ENCODE data around the gene LRMDA. TPM values are rescaled to one million over a fixed set of nuclear protein-coding genes. Genes with fewer than 3 reads are reported as not detected.

LRMDA gene
- total RNA-seq, 1 experiment from 2014 or later = 4.8 TPM

GRCh38 chr10:76310588-76311080 is 879.2 kb downstream of the LRMDA start (continued):
- TF ChIP-seq ZFX (IDR thresholded peaks at IDR 0.05) (no peak), JUND (IDR thresholded peaks at IDR 0.05) (no peak), ATF3 (IDR thresholded peaks at IDR 0.05) (no peak), POLR2A (IDR thresholded peaks at IDR 0.05; ENCODE audit: borderline replicate concordance, extremely low read depth, insufficient read depth, insufficient read length) (no peak), CEBPB (IDR thresholded peaks at IDR 0.05; ENCODE audit: low read depth) (no peak)

GRCh38 chr10:76311752-76312636 is 880.6 kb downstream of the LRMDA start:
- Histone ChIP-seq H3K79me2 (ENCODE audit: insufficient read depth, low read length) (no peaks in the 10 kb centered on the region), H3K27me3 (ENCODE audit: insufficient read depth, low read length) (no peaks in the 10 kb centered on the region), H3K9me3 (ENCODE audit: control insufficient read depth in 1 of 2, insufficient read depth in 1 of 2, low read depth in 1 of 2, low read length in 2 of 2) (no peaks in the 10 kb centered on the region), H2AFZ (ENCODE audit: low read depth, low read length, poor library complexity, severe bottlenecking) (no peak overlapping the region), H3K4me2 (ENCODE audit: low read length) (no peak overlapping the region), H3K4me3 (replicated peaks in 1 of 2; ENCODE audit: low read depth in 1 of 2, low read length in 2 of 2) (no peak overlapping the region), H4K20me1 (ENCODE audit: insufficient read depth) (no peaks in the 10 kb centered on the region), H3K9me2 (ENCODE audit: insufficient read depth) (no peaks in the 10 kb centered on the region), H3K9ac (ENCODE audit: low read length) (no peak overlapping the region), H3K4me1 (ENCODE audit: control insufficient read depth in 1 of 2, insufficient read depth in 2 of 2, low read length in 2 of 2) (no peaks in the 10 kb centered on the region), H3K36me3 (ENCODE audit: control insufficient read depth in 1 of 2, insufficient read depth in 2 of 2, low read length in 2 of 2) (no peaks in the 10 kb centered on the region), H3K27ac (ENCODE audit: low read depth, low read length) (no peak overlapping the region)
- peak; percentile 8 for DNase-seq (ENCODE audit: low read depth, low spot score)
- BruUV-seq (replicated peaks) = no TSS peak
- TF ChIP-seq RAD21 (IDR thresholded peaks at IDR 0.05; ENCODE audit: low read depth) (peak; percentile 49), CBX3 (IDR thresholded peaks at IDR 0.05; ENCODE audit: low read depth) (no peak), CTCF (IDR thresholded peaks at IDR 0.05 in 2 of 3, conservative IDR thresholded peaks at IDR 0.05 in 1 of 3; ENCODE audit: borderline replicate concordance in 1 of 3, insufficient read depth in 1 of 3, low read depth in 2 of 3, low read length in 2 of 3) (peak; percentile 28 to 70 (median 67); a peak in 4 of 6 replicates), FOSL1 (IDR thresholded peaks at IDR 0.05; ENCODE audit: low read depth) (no peak)
- CTCF ChIA-PET = interaction anchor here (1.0 to 2.0 kb wide), 5 partner anchors 8 to 912 kb away, joined by 3 to 11 read pairs (median 4); no protein-coding TSS in a partner anchor
- intact Hi-C loops (cut with micrococcal nuclease) = loop anchor here (10.0 kb wide), 1 partner anchor 673 kb away; no protein-coding TSS in a partner anchor
- POLR2A ChIA-PET = no interaction called here
- ATAC-seq = peak; percentile 99
- RAD21 ChIA-PET (ENCODE audit: low non-redundant PET in 1 of 2, low total read pairs in 2 of 2, uncharacterized antibody in 2 of 2, unreplicated experiment in 2 of 2) = interaction anchor here in 1 of 2 experiments (0.7 kb wide), 1 partner anchor 1106 kb away, joined by 3 read pairs; no protein-coding TSS in a partner anchor

All from HCT116 (cell line).